H1 (cell line): Measurements from ENCODE around the gene NANOS2. TPM values are rescaled to one million over a fixed set of nuclear protein-coding genes. Genes with fewer than 3 reads are reported as not detected.

Experiments
- ASH2L ChIP-seq: fragments of 200-600, 300-600 bp; sonication (generic); IDR thresholded peaks from one replicate; pipeline ENCODE4 v1.7.1; 2017; ENCODE audit warnings: low read length
- CBX8 ChIP-seq: fragments of 300-800, 300-1000 bp; sonication (generic); IDR thresholded peaks from 2 replicates; pipeline ENCODE4 v1.7.1; 2016; ENCODE audit warnings: low read depth, low read length, borderline replicate concordance
- CEBPB ChIP-seq: IDR thresholded peaks from 2 replicates; pipeline ENCODE4 v1.6.1; 2012; ENCODE audit warnings: low read depth, low read length
- JUND ChIP-seq: IDR thresholded peaks from 2 replicates; pipeline ENCODE4 v1.6.1; 2011; ENCODE audit warnings: mild to moderate bottlenecking, improper control_type of control experiment, low read length
- KDM5A ChIP-seq: fragments of 200-600 bp; IDR thresholded peaks from 2 replicates; pipeline ENCODE4 v1.7.1; 2012; ENCODE audit warnings: mild to moderate bottlenecking, low read length, inconsistent platforms, mixed read lengths
- MAFK ChIP-seq: IDR thresholded peaks from 2 replicates; pipeline ENCODE4 v1.6.1; 2012; ENCODE audit warnings: low read depth, mild to moderate bottlenecking, improper control_type of control experiment, low read length
- NRF1 ChIP-seq: IDR thresholded peaks from 2 replicates; pipeline ENCODE4 v1.6.1; 2011; ENCODE audit warnings: mild to moderate bottlenecking, low read depth, low read length, improper control_type of control experiment
- RNF2 ChIP-seq: fragments of 200-900, 300-1000 bp; sonication (generic); IDR thresholded peaks from 2 replicates; pipeline ENCODE4 v1.7.1; 2016; ENCODE audit warnings: borderline replicate concordance, low read depth, mild to moderate bottlenecking, antibody characterized with exemption, low read length; ENCODE audit not compliant: poor library complexity, severe bottlenecking; ENCODE audit errors: missing control alignments
- SP2 ChIP-seq: IDR thresholded peaks from 2 replicates; pipeline ENCODE4 v1.6.1; 2012; ENCODE audit warnings: mild to moderate bottlenecking, low read length, inconsistent platforms
- SRF ChIP-seq: IDR thresholded peaks from 2 replicates; pipeline ENCODE4 v1.6.1; 2011; ENCODE audit warnings: mild to moderate bottlenecking, low read depth, low read length, moderate library complexity
- USF2 ChIP-seq: IDR thresholded peaks from 2 replicates; pipeline ENCODE4 v1.6.1; 2011; ENCODE audit warnings: low read length, improper control_type of control experiment
- polyA plus RNA-seq, 7 experiments: library from polyadenylated mRNA; depleted of rRNA in 3 of 7; stranded (reverse) in 5 of 7; unstranded in 2 of 7; fragments of >200 nt in 5 of 7; fragments of 200-250 nt in 2 of 7; gene quantifications; 1 replicate in 5 of 7; 2 replicates in 1 of 7; 4 replicates in 1 of 7; pipeline versions ENCODE4 v1.2.1 to v1.2.3, GENCODE V29; 2011 to 2013; ENCODE audit warnings: missing spikeins in 2 of 7, mixed read lengths in 2 of 7
- total RNA-seq: library from RNA; stranded (reverse); fragmentation: NEBNext Ultra II Directional; extraction: Animal tissue kit (Norgen Biotek cat#: 25700); gene quantifications from 2 replicates; pipeline ENCODE4 v1.2.1, GENCODE V29; 2021

NANOS2 gene
- total and polyA plus RNA-seq, 2 of the 8 experiments (the other 6 are each of a cell fraction or from before 2014, with no cell fraction given) = 0.20 TPM; not detected in 1

- TF ChIP-seq MAFK (no peak), RNF2 (no peak), SRF (no peak), CBX8 (no peak), SP2 (no peak), USF2 (no peak), JUND (no peak), CEBPB (no peak), ASH2L (no peak), NRF1 (no peak), KDM5A (no peak)
Observed at GRCh38 chr19:45866400-45867176, 48.0 kb downstream of the NANOS2 start (continued).
